BLaER1 (cell line): Measurements from ENCODE around the gene TAOK3.
A peak's percentile ranks its signal among the peaks of the same experiment; 100 is the strongest.
"Not testable (repeated sequence)": the region's sequence is repeated elsewhere in the genome, so short reads cannot be mapped to it uniquely, and the experiment has no call there.

ENCODE experiments used
- H3K27ac ChIP-seq: shearing (Covaris generic); formaldehyde crosslinking; 2 replicates; pipeline ENCODE4 v1.8.1; 2022
- H3K27me3 ChIP-seq: shearing (Covaris generic); formaldehyde crosslinking; 2 replicates; pipeline ENCODE4 v1.8.1; 2022
- H3K36me3 ChIP-seq: shearing (Covaris generic); formaldehyde crosslinking; 2 replicates; pipeline ENCODE4 v1.8.1; 2022
- H3K4me1 ChIP-seq: shearing (Covaris generic); formaldehyde crosslinking; 2 replicates; pipeline ENCODE4 v1.8.1; 2022
- H3K4me2 ChIP-seq: shearing (Covaris generic); formaldehyde crosslinking; 2 replicates; pipeline ENCODE4 v1.8.1; 2022
- H3K4me3 ChIP-seq: shearing (Covaris generic); formaldehyde crosslinking; 2 replicates; pipeline ENCODE4 v1.8.1; 2022
- H3K9ac ChIP-seq: shearing (Covaris generic); formaldehyde crosslinking; 2 replicates; pipeline ENCODE4 v1.8.1; 2022
- H3K9me3 ChIP-seq: shearing (Covaris generic); formaldehyde crosslinking; 2 replicates; pipeline ENCODE4 v1.8.1; 2022
- H4K20me1 ChIP-seq: shearing (Covaris generic); formaldehyde crosslinking; 2 replicates; pipeline ENCODE4 v1.8.1; 2022
- Cebpa-rat ChIP-seq: shearing (Covaris generic); IDR thresholded peaks from 2 replicates; pipeline ENCODE4 v1.8.1; 2022

The TAOK3 gene

DNA sequence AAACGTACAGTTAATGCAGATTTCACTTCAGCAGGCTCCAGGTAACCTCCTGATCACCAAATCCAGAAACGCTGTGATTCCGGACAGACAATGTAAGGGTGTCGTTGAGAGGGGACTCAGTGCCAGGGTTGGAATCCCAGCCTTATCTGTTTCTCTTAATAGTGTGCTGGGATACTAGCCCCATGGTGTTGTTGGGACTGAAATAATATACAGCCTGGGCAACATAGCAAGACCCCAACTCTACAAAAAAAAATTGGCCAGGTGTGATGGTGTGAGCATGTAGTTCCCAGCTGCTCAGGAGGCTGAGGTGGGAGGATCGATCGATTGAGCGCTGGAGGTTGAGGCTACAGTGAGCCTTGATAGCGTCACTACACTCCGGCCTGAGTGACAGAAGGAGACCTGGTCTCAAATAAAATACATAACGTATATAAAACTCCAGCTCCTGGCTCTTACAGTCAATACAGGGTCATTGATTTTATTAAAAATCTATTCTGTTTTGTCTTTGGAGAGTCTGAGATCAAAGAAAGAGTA, 235.5 kb downstream of the TAOK3 start:
- peak overlapping the region; percentile 80 for H3K4me2 ChIP-seq
- peak overlapping the region; percentile 91 for H3K9ac ChIP-seq
- H3K9me3 ChIP-seq: no peaks in the 10 kb centered on the region
- peaks cover 47% of the 10 kb centered on the region for H3K36me3 ChIP-seq
- H3K27me3 ChIP-seq: no peaks in the 10 kb centered on the region
- H3K27ac ChIP-seq: peak overlapping the region; percentile 90
- H4K20me1 ChIP-seq: peaks cover 36% of the 10 kb centered on the region
- H3K4me3 ChIP-seq: peak overlapping the region; percentile 85
- peaks cover 48% of the 10 kb centered on the region for H3K4me1 ChIP-seq
- TF ChIP-seq Cebpa-rat: no peak

DNA sequence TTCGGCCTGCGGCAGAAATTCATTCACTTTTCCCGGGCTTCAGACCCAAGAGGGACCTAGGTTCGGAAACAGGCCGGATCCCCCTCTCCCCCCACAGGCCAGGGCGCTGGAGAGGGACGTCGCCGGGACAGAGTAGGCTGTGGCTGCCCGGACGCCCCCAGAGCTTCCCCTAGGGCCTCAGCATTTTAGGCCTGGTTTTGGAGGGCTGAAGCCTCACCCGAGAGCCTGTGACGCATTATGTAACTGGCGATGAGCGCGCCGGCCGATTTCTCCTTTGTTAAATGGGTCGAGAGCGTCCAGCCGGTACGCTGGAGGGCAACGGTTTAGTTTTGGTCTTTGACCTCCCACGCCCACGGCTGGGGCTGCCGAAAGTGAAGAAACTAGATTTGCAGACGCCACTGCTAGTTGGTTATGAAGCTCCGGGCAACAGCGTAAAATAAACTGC, 236.1 kb downstream of the TAOK3 start:
- no peaks in the 10 kb centered on the region for H3K27me3 ChIP-seq
- no peaks in the 10 kb centered on the region for H3K9me3 ChIP-seq
- H3K4me1 ChIP-seq: peaks cover 54% of the 10 kb centered on the region
- peak overlapping the region; percentile 90 for H3K27ac ChIP-seq
- peaks cover 41% of the 10 kb centered on the region for H3K36me3 ChIP-seq
- peaks cover 33% of the 10 kb centered on the region for H4K20me1 ChIP-seq
- peak overlapping the region; percentile 80 for H3K4me2 ChIP-seq
- TF ChIP-seq Cebpa-rat: no peak
- H3K4me3 ChIP-seq: peak overlapping the region; percentile 85
- H3K9ac ChIP-seq: peak overlapping the region; percentile 91

DNA sequence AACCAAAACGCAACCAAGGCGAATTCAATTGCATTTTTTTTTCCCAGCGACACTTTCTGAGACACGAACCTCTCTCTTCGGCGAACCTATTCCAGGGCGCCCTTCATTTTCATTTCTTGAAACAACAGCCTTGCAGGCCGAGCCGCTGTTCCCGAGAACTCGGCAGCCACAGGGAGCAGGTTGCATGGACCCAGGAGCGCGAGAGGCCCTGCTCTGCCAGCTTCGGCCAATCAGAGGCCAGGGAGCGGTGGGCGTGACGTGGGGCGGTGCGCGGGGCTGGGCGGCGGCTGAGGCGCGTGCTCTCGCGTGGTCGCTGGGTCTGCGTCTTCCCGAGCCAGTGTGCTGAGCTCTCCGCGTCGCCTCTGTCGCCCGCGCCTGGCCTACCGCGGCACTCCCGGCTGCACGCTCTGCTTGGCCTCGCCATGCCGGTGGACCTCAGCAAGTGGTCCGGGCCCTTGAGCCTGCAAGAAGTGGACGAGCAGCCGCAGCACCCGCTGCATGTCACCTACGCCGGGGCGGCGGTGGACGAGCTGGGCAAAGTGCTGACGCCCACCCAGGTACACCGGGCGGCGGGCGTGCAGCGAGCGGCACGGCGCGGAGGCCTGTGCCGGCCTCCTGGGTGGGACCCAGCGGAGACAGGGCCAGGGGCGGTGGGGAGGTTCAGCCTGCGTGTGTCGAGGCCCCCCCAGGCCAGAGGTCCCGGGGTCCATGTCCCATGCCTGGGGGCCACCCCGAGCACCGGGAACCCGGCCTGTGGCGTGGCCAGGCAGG, 236.7 kb downstream of the TAOK3 start, which contains the start of gene PEBP1:
Gene PEBP1 (plus strand): TSS at position 337 of the 771 bp plus-strand sequence. CDS start 86 bp downstream, at position 423.
- peak within 1 kb of the TSS; percentile 91 for H3K9ac ChIP-seq
- H3K4me1 ChIP-seq: peaks cover 59% of the 10 kb centered on the region
- H3K9me3 ChIP-seq: no peaks in the 10 kb centered on the region
- H4K20me1 ChIP-seq: peaks cover 27% of the 10 kb centered on the region
- H3K4me3 ChIP-seq: peak within 1 kb of the TSS; percentile 85
- H3K27me3 ChIP-seq: no peaks in the 10 kb centered on the region
- H3K4me2 ChIP-seq: peak within 1 kb of the TSS; percentile 80
- H3K27ac ChIP-seq: peak within 1 kb of the TSS; percentile 90
- TF ChIP-seq Cebpa-rat: no peak
- peaks cover 35% of the 10 kb centered on the region for H3K36me3 ChIP-seq

- H3K4me3 ChIP-seq, H3K27me3 ChIP-seq, H3K9me3 ChIP-seq, H4K20me1 ChIP-seq, H3K4me2 ChIP-seq, H3K9ac ChIP-seq, H3K27ac ChIP-seq, H3K36me3 ChIP-seq: not testable (repeated sequence)
- H3K4me1 ChIP-seq: peaks cover 30% of the 10 kb centered on the region
Measured at GRCh38 chr12:118129436-118129835, 243.3 kb downstream of the TAOK3 start.

DNA sequence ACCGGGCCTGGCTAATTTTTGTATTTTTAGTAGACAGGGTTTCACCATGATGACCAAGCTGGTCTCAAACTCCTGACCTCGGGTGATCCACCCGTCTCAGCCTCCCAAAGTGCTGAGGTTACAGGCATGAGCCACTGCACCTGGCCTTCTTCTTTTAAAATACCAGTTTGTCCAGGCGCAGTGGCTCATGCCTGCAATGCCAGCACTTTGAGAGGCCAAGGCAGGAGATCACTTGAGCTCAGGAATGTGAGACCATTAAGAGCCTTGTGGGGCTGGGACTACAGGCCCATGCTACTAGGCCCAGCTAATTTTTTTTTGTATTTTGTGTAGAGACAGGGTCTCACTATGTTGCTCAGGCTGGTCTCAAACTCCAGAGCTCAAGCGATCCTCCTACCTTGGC, 244.8 kb downstream of the TAOK3 start:
- H3K4me1 ChIP-seq: peaks cover 18% of the 10 kb centered on the region
- H3K9me3 ChIP-seq: peaks cover 5% of the 10 kb centered on the region
- TF ChIP-seq Cebpa-rat: no peak

DNA sequence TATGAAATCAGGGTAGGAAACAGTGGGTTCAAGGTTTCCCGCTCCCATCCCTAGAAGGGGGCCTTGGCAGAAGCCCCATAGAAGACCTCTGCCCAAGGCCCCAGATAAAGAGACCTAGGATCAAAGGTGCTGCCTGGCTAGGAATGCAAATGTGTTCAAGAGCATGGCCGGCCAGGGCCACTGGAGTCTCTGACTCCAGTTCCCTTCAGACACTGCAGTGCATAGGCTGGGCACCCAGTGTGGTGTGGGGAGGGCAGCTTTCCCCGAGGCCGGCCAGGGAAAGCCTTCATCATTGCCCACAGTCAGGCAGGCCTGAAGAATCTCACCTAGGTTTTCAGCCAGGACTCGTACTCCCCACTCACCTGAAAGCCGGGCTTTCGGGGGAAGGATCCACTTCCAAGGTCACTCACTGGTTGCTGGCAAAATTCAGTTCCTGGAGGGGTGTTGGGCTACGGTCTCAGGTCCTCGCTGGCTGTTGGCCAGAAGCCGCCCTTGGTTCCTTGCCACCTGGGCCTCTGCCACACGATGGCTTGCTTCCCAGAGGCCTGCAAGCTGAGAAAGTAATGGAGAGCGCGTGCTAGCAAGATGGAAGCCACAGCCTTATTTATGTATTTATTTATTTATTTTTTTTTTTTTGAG, 246.5 kb downstream of the TAOK3 start:
- Histone ChIP-seq H3K4me1 (peaks cover 3% of the 10 kb centered on the region; the same call in 1 of the 2 replicates), H3K27ac (no peak overlapping the region), H3K4me3 (no peak overlapping the region), H4K20me1 (no peaks in the 10 kb centered on the region), H3K9ac (no peak overlapping the region), H3K27me3 (no peaks in the 10 kb centered on the region), H3K9me3 (peaks cover 5% of the 10 kb centered on the region), H3K36me3 (no peaks in the 10 kb centered on the region), H3K4me2 (no peak overlapping the region)
- TF ChIP-seq Cebpa-rat: no peak

More for the DNA sequence above, 244.8 kb downstream of the TAOK3 start:
- H3K9ac ChIP-seq: no peak overlapping the region
- H3K27ac ChIP-seq: no peak overlapping the region
- no peaks in the 10 kb centered on the region for H3K27me3 ChIP-seq
- H3K4me2 ChIP-seq: no peak overlapping the region
- H3K36me3 ChIP-seq: no peaks in the 10 kb centered on the region
- H3K4me3 ChIP-seq: no peak overlapping the region
- no peaks in the 10 kb centered on the region for H4K20me1 ChIP-seq

- H3K4me2 ChIP-seq: no peak overlapping the region
- H3K4me1 ChIP-seq: 0 out of 2 replicates have a peak, but pooled peaks cover 5% of the 10 kb centered on the region
- H3K27me3 ChIP-seq: no peaks in the 10 kb centered on the region
- no peak overlapping the region for H3K4me3 ChIP-seq
- no peaks in the 10 kb centered on the region for H4K20me1 ChIP-seq
- TF ChIP-seq Cebpa-rat: no peak
- no peaks in the 10 kb centered on the region for H3K36me3 ChIP-seq
- H3K9me3 ChIP-seq: peaks cover 5% of the 10 kb centered on the region
- no peak overlapping the region for H3K9ac ChIP-seq
- no peak overlapping the region for H3K27ac ChIP-seq
Measured at GRCh38 chr12:118125743-118126118, 247.0 kb downstream of the TAOK3 start.

DNA sequence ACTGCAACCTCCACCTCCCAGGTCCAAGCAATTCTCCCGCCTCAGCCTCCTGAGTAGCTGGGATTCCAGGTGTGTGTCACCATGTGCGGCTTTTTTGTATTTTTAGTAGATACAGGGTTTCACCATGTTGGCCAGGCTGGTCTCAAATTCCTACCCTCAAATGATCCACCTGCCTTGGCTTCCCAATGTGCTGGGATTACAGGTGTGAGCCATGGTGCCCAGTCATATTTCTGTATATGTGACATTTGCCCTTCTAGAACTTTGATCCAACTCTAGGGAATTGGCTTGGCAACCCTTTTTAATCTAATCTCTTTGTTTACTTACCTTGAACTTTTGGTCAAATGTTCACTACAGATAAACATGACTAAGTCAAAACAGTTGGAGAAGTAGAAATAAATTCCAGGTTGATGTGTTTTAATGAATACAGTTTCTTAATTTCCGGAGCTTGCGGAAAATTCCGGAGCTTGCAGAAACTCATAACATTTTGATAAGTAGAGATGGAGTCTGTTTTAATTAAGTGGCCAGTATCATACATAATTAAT, 248.3 kb downstream of the TAOK3 start:
- Histone ChIP-seq H4K20me1 (no peaks in the 10 kb centered on the region), H3K27ac (no peak overlapping the region), H3K9me3 (peaks cover 1% of the 10 kb centered on the region), H3K9ac (no peak overlapping the region), H3K27me3 (no peaks in the 10 kb centered on the region), H3K4me1 (0 out of 2 replicates have a peak, but pooled peaks cover 5% of the 10 kb centered on the region), H3K4me2 (no peak overlapping the region), H3K4me3 (no peak overlapping the region), H3K36me3 (no peaks in the 10 kb centered on the region)
- no peak for TF ChIP-seq Cebpa-rat

- H3K36me3 ChIP-seq: no peaks in the 10 kb centered on the region
- H3K27ac ChIP-seq: no peak overlapping the region
- H3K4me3 ChIP-seq: no peak overlapping the region
- H3K9me3 ChIP-seq: no peaks in the 10 kb centered on the region
- H3K27me3 ChIP-seq: no peaks in the 10 kb centered on the region
- 0 out of 2 replicates have a peak, but pooled peaks cover 5% of the 10 kb centered on the region for H3K4me1 ChIP-seq
- H3K4me2 ChIP-seq: no peak overlapping the region
- no peak for TF ChIP-seq Cebpa-rat
- H3K9ac ChIP-seq: no peak overlapping the region
- H4K20me1 ChIP-seq: no peaks in the 10 kb centered on the region
Measured at GRCh38 chr12:118122264-118122663, 250.4 kb downstream of the TAOK3 start.
